ENCODE measurements around the gene FAM180A.
"Not testable (repeated sequence)": the region's sequence is repeated elsewhere in the genome, so short reads cannot be mapped to it uniquely, and the experiment has no call there.

The FAM180A gene

DNA sequence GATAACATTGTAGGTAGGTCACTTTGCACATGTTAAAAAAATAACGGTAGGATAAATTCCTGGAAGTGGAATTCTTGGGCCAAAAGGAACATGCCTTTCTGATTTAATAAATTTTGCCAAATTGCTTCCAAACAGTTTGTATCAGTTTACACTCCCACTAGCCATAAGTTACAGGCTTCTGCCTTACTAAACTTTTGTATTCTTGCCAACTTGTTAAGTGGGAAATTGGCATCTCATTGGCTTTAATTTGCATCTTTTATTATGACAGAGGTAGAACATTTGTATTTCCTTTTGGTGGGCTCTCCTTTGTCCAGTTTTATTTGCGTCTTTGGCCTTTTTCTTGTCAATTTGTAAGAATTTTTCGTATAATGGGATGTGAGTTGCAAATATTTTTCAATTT, 38.3 kb upstream of the FAM180A start:
- no peaks in the 10 kb centered on the region for H3K27me3 ChIP-seq (ENCODE audit: control insufficient read depth, insufficient read depth, low read length, poor library complexity, severe bottlenecking)
- H3K4me1 ChIP-seq (ENCODE audit: control insufficient read depth, insufficient read depth, low read length): no peaks in the 10 kb centered on the region
- H3K4me3 ChIP-seq (ENCODE audit: insufficient read depth, low read depth, low read length): no peak overlapping the region
- 92 to 93% methylated on average over 2 to 3 of the region's 3 CpGs for WGBS, 2 experiments
- H3K9me3 ChIP-seq (ENCODE audit: control insufficient read depth, low read length): no peaks in the 10 kb centered on the region
- no peak overlapping the region for H3K27ac ChIP-seq (ENCODE audit: insufficient read depth, low read depth, low read length, poor library complexity, severe bottlenecking)
- no peaks in the 10 kb centered on the region for H3K36me3 ChIP-seq (ENCODE audit: control insufficient read depth, insufficient read depth, low read length)

DNA sequence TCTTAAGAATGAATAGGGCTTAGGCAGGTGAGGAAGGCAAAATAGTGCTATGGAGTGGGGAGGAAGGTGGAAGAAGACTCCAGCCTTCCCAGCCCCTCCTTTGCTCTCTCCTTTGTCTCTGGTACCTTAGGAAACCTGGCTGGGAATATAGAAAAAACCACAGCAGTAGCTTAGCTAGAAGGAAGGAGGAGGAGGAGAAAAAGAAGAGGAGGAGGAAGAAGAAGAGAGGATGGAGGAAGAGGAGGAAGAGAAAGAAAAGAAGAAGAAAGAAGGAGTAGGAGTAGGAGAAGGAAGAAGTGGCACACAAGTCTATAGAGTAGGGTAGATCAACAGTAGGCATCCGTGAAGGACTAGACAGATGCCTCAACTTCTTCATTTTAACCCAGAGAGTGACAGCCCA, 36.5 kb upstream of the FAM180A start:
- H3K9me3 ChIP-seq (ENCODE audit: control insufficient read depth, low read length): no peaks in the 10 kb centered on the region
- no peak overlapping the region for H3K27ac ChIP-seq (ENCODE audit: insufficient read depth, low read depth, low read length, poor library complexity, severe bottlenecking)
- no peaks in the 10 kb centered on the region for H3K4me1 ChIP-seq (ENCODE audit: control insufficient read depth, insufficient read depth, low read length)
- no peaks in the 10 kb centered on the region for H3K36me3 ChIP-seq (ENCODE audit: control insufficient read depth, insufficient read depth, low read length)
- H3K27me3 ChIP-seq (ENCODE audit: control insufficient read depth, insufficient read depth, low read length, poor library complexity, severe bottlenecking): no peaks in the 10 kb centered on the region
- H3K4me3 ChIP-seq (ENCODE audit: insufficient read depth, low read depth, low read length): no peak overlapping the region
- WGBS, 2 experiments: 83 to 94% methylated on average over 1 of the region's 1 CpG

- no peak overlapping the region for H3K27ac ChIP-seq (ENCODE audit: insufficient read depth, low read depth, low read length, poor library complexity, severe bottlenecking)
- no peaks in the 10 kb centered on the region for H3K4me1 ChIP-seq (ENCODE audit: control insufficient read depth, insufficient read depth, low read length)
- H3K36me3 ChIP-seq (ENCODE audit: control insufficient read depth, insufficient read depth, low read length): no peaks in the 10 kb centered on the region
- H3K4me3 ChIP-seq (ENCODE audit: insufficient read depth, low read depth, low read length): no peak overlapping the region
- no peaks in the 10 kb centered on the region for H3K27me3 ChIP-seq (ENCODE audit: control insufficient read depth, insufficient read depth, low read length, poor library complexity, severe bottlenecking)
- 88 to 91% methylated on average over 5 to 8 of the region's 8 CpGs for WGBS, 2 experiments
- no peaks in the 10 kb centered on the region for H3K9me3 ChIP-seq (ENCODE audit: control insufficient read depth, low read length)
Observed at GRCh38 chr7:135784013-135784412, 35.4 kb upstream of the FAM180A start.

DNA sequence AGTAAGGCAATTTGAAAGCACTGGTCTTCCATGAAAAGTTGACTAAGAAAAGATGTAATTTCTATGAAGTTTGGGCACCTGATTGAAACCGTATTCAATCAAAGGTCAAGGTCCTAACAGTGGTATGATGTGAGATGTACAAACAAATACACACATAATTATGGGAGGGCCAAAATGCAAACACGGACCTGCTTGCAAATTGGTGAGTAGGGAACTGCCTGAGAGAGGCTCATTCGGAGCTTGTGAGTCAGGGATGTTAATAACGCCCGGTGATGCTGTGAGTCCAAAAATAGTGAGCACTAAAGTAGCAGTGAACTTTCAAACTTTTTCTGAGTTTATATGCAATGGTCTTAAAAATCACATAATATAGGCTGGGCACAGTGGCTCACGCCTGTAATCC, 34.2 kb upstream of the FAM180A start:
- Histone ChIP-seq H3K4me1 (ENCODE audit: control insufficient read depth, insufficient read depth, low read length) (no peaks in the 10 kb centered on the region), H3K9me3 (ENCODE audit: control insufficient read depth, low read length) (no peaks in the 10 kb centered on the region), H3K27me3 (ENCODE audit: control insufficient read depth, insufficient read depth, low read length, poor library complexity, severe bottlenecking) (no peaks in the 10 kb centered on the region), H3K27ac (ENCODE audit: insufficient read depth, low read depth, low read length, poor library complexity, severe bottlenecking) (no peak overlapping the region), H3K4me3 (ENCODE audit: insufficient read depth, low read depth, low read length) (no peak overlapping the region), H3K36me3 (ENCODE audit: control insufficient read depth, insufficient read depth, low read length) (no peaks in the 10 kb centered on the region)
- 93 to 94% methylated on average over 6 of the region's 6 CpGs for WGBS, 2 experiments

DNA sequence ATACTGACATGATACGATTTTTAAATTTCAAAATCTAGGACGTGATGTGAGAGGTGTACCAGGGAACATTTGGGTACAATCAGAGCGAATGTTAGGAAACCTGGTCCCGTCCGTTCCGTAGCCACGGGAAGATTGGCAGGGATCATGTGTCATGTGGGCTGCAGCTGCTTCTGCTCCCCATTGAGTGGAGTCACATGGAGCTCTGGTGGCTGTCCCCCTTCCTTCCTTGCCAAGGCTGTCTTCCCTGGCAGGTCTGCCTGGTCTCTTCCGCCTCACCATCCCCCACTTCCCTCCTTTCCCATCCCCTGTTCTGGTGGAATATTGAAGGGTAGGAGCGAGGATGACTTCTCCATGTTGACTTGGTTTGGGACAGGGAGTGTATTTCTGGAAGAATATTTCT, 33.8 kb upstream of the FAM180A start:
- no peak overlapping the region for H3K27ac ChIP-seq (ENCODE audit: insufficient read depth, low read depth, low read length, poor library complexity, severe bottlenecking)
- 84 to 87% methylated on average over 8 of the region's 9 CpGs for WGBS, 2 experiments
- H3K9me3 ChIP-seq (ENCODE audit: control insufficient read depth, low read length): no peaks in the 10 kb centered on the region
- no peaks in the 10 kb centered on the region for H3K27me3 ChIP-seq (ENCODE audit: control insufficient read depth, insufficient read depth, low read length, poor library complexity, severe bottlenecking)
- no peaks in the 10 kb centered on the region for H3K36me3 ChIP-seq (ENCODE audit: control insufficient read depth, insufficient read depth, low read length)
- H3K4me3 ChIP-seq (ENCODE audit: insufficient read depth, low read depth, low read length): no peak overlapping the region
- no peaks in the 10 kb centered on the region for H3K4me1 ChIP-seq (ENCODE audit: control insufficient read depth, insufficient read depth, low read length)

GRCh38 chr7:135777626-135778398, 29.2 kb upstream of the FAM180A start:
- peaks cover 12% of the 10 kb centered on the region for H3K4me1 ChIP-seq (ENCODE audit: control insufficient read depth, insufficient read depth, low read length)
- 78 to 89% methylated on average over 1 to 3 of the region's 3 CpGs for WGBS, 2 experiments

GRCh38 chr7:135775915-135776314, 27.3 kb upstream of the FAM180A start:
- H3K27ac ChIP-seq (ENCODE audit: insufficient read depth, low read depth, low read length, poor library complexity, severe bottlenecking); H3K9me3 ChIP-seq (ENCODE audit: control insufficient read depth, low read length); H3K27me3 ChIP-seq (ENCODE audit: control insufficient read depth, insufficient read depth, low read length, poor library complexity, severe bottlenecking); H3K36me3 ChIP-seq (ENCODE audit: control insufficient read depth, insufficient read depth, low read length); H3K4me3 ChIP-seq (ENCODE audit: insufficient read depth, low read depth, low read length): not testable (repeated sequence)
- WGBS, 2 experiments: 94 to 95% methylated on average over 8 of the region's 8 CpGs
- peaks cover 17% of the 10 kb centered on the region for H3K4me1 ChIP-seq (ENCODE audit: control insufficient read depth, insufficient read depth, low read length)

More at GRCh38 chr7:135777626-135778398, 29.2 kb upstream of the FAM180A start:
- Histone ChIP-seq H3K4me3 (ENCODE audit: insufficient read depth, low read depth, low read length) (no peak overlapping the region), H3K36me3 (ENCODE audit: control insufficient read depth, insufficient read depth, low read length) (no peaks in the 10 kb centered on the region), H3K27ac (ENCODE audit: insufficient read depth, low read depth, low read length, poor library complexity, severe bottlenecking) (no peak overlapping the region), H3K27me3 (ENCODE audit: control insufficient read depth, insufficient read depth, low read length, poor library complexity, severe bottlenecking) (no peaks in the 10 kb centered on the region), H3K9me3 (ENCODE audit: control insufficient read depth, low read length) (no peaks in the 10 kb centered on the region)

DNA sequence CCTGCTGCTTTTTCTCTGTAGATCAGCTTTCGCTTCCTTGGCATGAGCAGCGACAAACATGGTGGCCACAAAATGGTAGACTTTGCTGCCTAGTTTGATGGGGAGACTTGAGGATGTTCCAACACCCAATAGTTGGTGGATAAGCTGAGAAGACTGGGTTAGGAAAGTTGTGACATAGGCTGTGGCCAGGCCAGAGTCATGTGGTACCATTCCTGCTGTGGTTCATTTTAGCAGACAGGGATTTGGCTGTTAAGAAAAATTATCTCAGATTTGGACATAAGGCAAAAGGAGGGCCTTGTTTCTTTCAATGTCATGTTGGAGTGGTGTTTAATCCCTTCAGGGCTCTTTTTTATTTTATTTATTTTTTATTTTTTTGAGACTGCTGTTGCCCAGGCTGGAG, 26.6 kb upstream of the FAM180A start:
- H3K9me3 ChIP-seq (ENCODE audit: control insufficient read depth, low read length): no peaks in the 10 kb centered on the region
- peaks cover 17% of the 10 kb centered on the region for H3K4me1 ChIP-seq (ENCODE audit: control insufficient read depth, insufficient read depth, low read length)
- no peak overlapping the region for H3K4me3 ChIP-seq (ENCODE audit: insufficient read depth, low read depth, low read length)
- H3K27ac ChIP-seq (ENCODE audit: insufficient read depth, low read depth, low read length, poor library complexity, severe bottlenecking): no peak overlapping the region
- WGBS, 2 experiments: 99 to 100% methylated on average over 2 of the region's 2 CpGs
- H3K27me3 ChIP-seq (ENCODE audit: control insufficient read depth, insufficient read depth, low read length, poor library complexity, severe bottlenecking): peaks cover 3% of the 10 kb centered on the region
- no peaks in the 10 kb centered on the region for H3K36me3 ChIP-seq (ENCODE audit: control insufficient read depth, insufficient read depth, low read length)

DNA sequence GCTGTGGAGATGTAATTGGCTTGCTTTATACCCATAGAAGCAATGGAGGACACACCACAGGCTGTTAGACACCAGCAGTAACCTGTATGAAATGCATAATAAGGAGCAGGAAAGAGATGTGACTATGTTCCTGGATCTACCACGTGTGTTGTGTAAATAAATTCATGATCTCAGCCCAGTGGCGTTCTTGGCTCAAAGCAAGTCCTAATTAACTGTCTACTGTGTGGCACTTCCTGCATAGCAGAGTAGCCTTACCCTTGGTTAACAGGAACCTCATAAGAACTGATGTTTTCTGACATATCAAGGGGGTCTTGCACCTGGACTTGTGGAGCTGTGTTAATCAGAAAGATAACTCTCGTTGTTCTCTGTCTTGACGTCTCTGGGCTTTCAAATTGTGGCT, 25.7 kb upstream of the FAM180A start:
- 53 to 59% methylated on average over 4 of the region's 4 CpGs for WGBS, 2 experiments
- Histone ChIP-seq H3K4me3 (ENCODE audit: insufficient read depth, low read depth, low read length) (no peak overlapping the region), H3K27me3 (ENCODE audit: control insufficient read depth, insufficient read depth, low read length, poor library complexity, severe bottlenecking) (peaks cover 3% of the 10 kb centered on the region), H3K36me3 (ENCODE audit: control insufficient read depth, insufficient read depth, low read length) (no peaks in the 10 kb centered on the region), H3K27ac (ENCODE audit: insufficient read depth, low read depth, low read length, poor library complexity, severe bottlenecking) (no peak overlapping the region), H3K4me1 (ENCODE audit: control insufficient read depth, insufficient read depth, low read length) (peaks cover 17% of the 10 kb centered on the region), H3K9me3 (ENCODE audit: control insufficient read depth, low read length) (no peaks in the 10 kb centered on the region)

- Histone ChIP-seq H3K9me3 (ENCODE audit: control insufficient read depth, low read length) (no peaks in the 10 kb centered on the region), H3K27ac (ENCODE audit: insufficient read depth, low read depth, low read length, poor library complexity, severe bottlenecking) (no peak overlapping the region), H3K4me3 (ENCODE audit: insufficient read depth, low read depth, low read length) (no peak overlapping the region), H3K27me3 (ENCODE audit: control insufficient read depth, insufficient read depth, low read length, poor library complexity, severe bottlenecking) (peaks cover 3% of the 10 kb centered on the region), H3K36me3 (ENCODE audit: control insufficient read depth, insufficient read depth, low read length) (no peaks in the 10 kb centered on the region), H3K4me1 (ENCODE audit: control insufficient read depth, insufficient read depth, low read length) (peaks cover 19% of the 10 kb centered on the region)
- 17 to 28% methylated on average over 4 of the region's 5 CpGs for WGBS, 2 experiments
Observed at GRCh38 chr7:135773464-135773863, 24.9 kb upstream of the FAM180A start.

Data from ectodermal cell (in vitro differentiated cells).